B cell (primary cell): ENCODE data around the gene HACE1. TPM values are rescaled to one million over a fixed set of nuclear protein-coding genes. Genes with fewer than 3 reads are reported as not detected.

Experiments
- ATAC-seq: fragments of 200-7000 bp; cut with Tn5 transposase; one replicate; pipeline ENCODE4 v1.10.0; 2021; ENCODE audit warnings: low read depth, mild to moderate bottlenecking, moderate number of reproducible peaks, moderate library complexity
- CTCF ChIA-PET: fragments of 350-600 bp; sonication (Branson Sonifier 250); formaldehyde crosslinking; loops from one replicate; lab custom pipeline; 2021; ENCODE audit warnings: antibody characterized with exemption, inconsistent platforms; lab: Charles Lee
- POLR2A ChIA-PET: fragments of 350-600 bp; sonication (Branson Sonifier 250); formaldehyde crosslinking; loops from one replicate; lab custom pipeline; 2021; ENCODE audit warnings: antibody characterized with exemption; lab: Charles Lee
- DNase-seq: peaks from one replicate; pipeline ENCODE4 v3.0.0; 2013
- H2AFZ ChIP-seq: 2 replicates; pipeline ENCODE4 v1.6.1; 2012; ENCODE audit warnings: mild to moderate bottlenecking, low read depth, low read length; ENCODE audit not compliant: insufficient read depth, poor library complexity, severe bottlenecking
- H3K27ac ChIP-seq, 2 donors: 1 replicate in 1 of 2; 2 replicates in 1 of 2; pipeline ENCODE4 v1.5.1; 2012 to 2013; ENCODE audit warnings: low read length in 2 of 2, mild to moderate bottlenecking in 2 of 2, moderate library complexity in 1 of 2
- H3K27me3 ChIP-seq, 4 experiments: fragments of 200-600 bp in 1 of 4; sonication (generic) in 1 of 4; replicated peaks in 1 of 4; 1 replicate in 2 of 4; 2 replicates in 2 of 4; pipeline versions ENCODE4 v1.6.1 to v1.7.0; 2013 to 2016; ENCODE audit warnings: low read length in 3 of 4, mild to moderate bottlenecking in 2 of 4, mixed read lengths in 1 of 4, moderate library complexity in 1 of 4; ENCODE audit not compliant: insufficient read depth in 4 of 4, control insufficient read depth in 3 of 4; ENCODE audit errors: control extremely low read depth in 1 of 4
- H3K36me3 ChIP-seq, 2 experiments: replicated peaks in 1 of 2; 1 replicate in 1 of 2; 2 replicates in 1 of 2; pipeline versions ENCODE4 v1.6.1 to v1.7.1; 2013; ENCODE audit warnings: low read length in 1 of 2; ENCODE audit not compliant: insufficient read depth in 2 of 2, control insufficient read depth in 1 of 2; ENCODE audit errors: control extremely low read depth in 1 of 2, extremely low read depth in 1 of 2
- H3K4me1 ChIP-seq, 2 donors: fragments of 200-600 bp in 1 of 2; sonication (generic) in 1 of 2; 1 replicate in 1 of 2; 2 replicates in 1 of 2; pipeline versions ENCODE4 v1.5.1 to v1.6.1; 2013 to 2017; ENCODE audit warnings: low read length in 2 of 2; ENCODE audit not compliant: control insufficient read depth in 2 of 2, insufficient read depth in 2 of 2
- H3K4me2 ChIP-seq: replicated peaks from 2 replicates; pipeline ENCODE3; 2012; ENCODE audit warnings: mild to moderate bottlenecking, low read depth, low read length; ENCODE audit not compliant: poor library complexity, severe bottlenecking
- H3K4me3 ChIP-seq, 5 experiments: fragments of 200-600 bp in 1 of 5; sonication (generic) in 1 of 5; 1 replicate in 3 of 5; 2 replicates in 2 of 5; pipeline versions ENCODE4 v1.5.1 to v1.7.0; 2011 to 2016; ENCODE audit warnings: low read length in 4 of 5, mild to moderate bottlenecking in 4 of 5, low read depth in 2 of 5, control low read depth in 1 of 5, moderate library complexity in 1 of 5; ENCODE audit not compliant: insufficient read depth in 1 of 5; ENCODE audit errors: control extremely low read depth in 1 of 5, extremely low read depth in 1 of 5
- H3K79me2 ChIP-seq: fragments of 200-600 bp; sonication (generic); one replicate; pipeline ENCODE4 v1.6.0; 2016; ENCODE audit warnings: low read length; ENCODE audit not compliant: control insufficient read depth, insufficient read depth
- H3K9ac ChIP-seq: fragments of 200-600 bp; sonication (generic); 2 replicates; pipeline ENCODE4 v1.6.1; 2017; ENCODE audit warnings: mild to moderate bottlenecking, low read length, moderate library complexity
- H3K9me3 ChIP-seq, 3 donors: one replicate each; pipeline versions ENCODE4 v1.6.1 to v1.7.1; 2013; ENCODE audit warnings: low read length in 2 of 3; ENCODE audit not compliant: control insufficient read depth in 2 of 3, insufficient read depth in 1 of 3; ENCODE audit errors: control extremely low read depth in 1 of 3
- H4K20me1 ChIP-seq: 2 replicates; pipeline ENCODE4 v1.6.0; 2012; ENCODE audit warnings: mild to moderate bottlenecking, low read length; ENCODE audit not compliant: insufficient read depth, control insufficient read depth, poor library complexity, severe bottlenecking
- H3K27ac Mint-ChIP-seq: one replicate; pipeline ENCODE4 v1.8.0; 2021; ENCODE audit warnings: mixed read lengths
- H3K27me3 Mint-ChIP-seq: one replicate; pipeline ENCODE4 v1.8.0; 2021; ENCODE audit warnings: mixed read lengths
- H3K4me1 Mint-ChIP-seq: one replicate; pipeline ENCODE4 v1.8.0; 2021; ENCODE audit warnings: mixed read lengths
- H3K4me3 Mint-ChIP-seq: one replicate; pipeline ENCODE4 v1.8.0; 2021; ENCODE audit warnings: mixed read lengths
- H3K9me3 Mint-ChIP-seq: one replicate; pipeline ENCODE4 v1.8.0; 2022; ENCODE audit warnings: mixed read lengths; ENCODE audit not compliant: insufficient read depth
- EZH2 ChIP-seq: IDR thresholded peaks from 2 replicates; pipeline ENCODE4 v1.6.1; 2012; ENCODE audit warnings: borderline replicate concordance, low read depth, mild to moderate bottlenecking, moderate library complexity, low read length; ENCODE audit not compliant: insufficient read depth, poor library complexity, severe bottlenecking
- WGBS: methylation state at CpG from one replicate; pipeline ENCODE4 v1.1.5; 2013; ENCODE audit warnings: missing lambda C conversion rate; ENCODE audit not compliant: insufficient coverage; 5-methylcytosine and 5-hydroxymethylcytosine counted together
- intact Hi-C: fragments of 100-400 bp; cut with micrococcal nuclease; formaldehyde crosslinking; loops from one replicate; pipeline ENCODE4 v1.10.0; 2022
- polyA plus RNA-seq: library from polyadenylated mRNA; depleted of rRNA; stranded (reverse); fragments of >200 nt; gene quantifications from 2 replicates; pipeline ENCODE4 v1.2.3, GENCODE V29; 2012
- total RNA-seq, 2 donors: library from RNA; stranded (reverse); fragments of 120-200 nt in 1 of 2; gene quantifications; 1 replicate in 1 of 2; 2 replicates in 1 of 2; pipeline versions ENCODE4 v1.2.3 to v1.2.4, GENCODE V29; 2013 to 2022
- TF ChIP-seq, protein P1 (sequence below): fragments of 200-600 bp; IDR thresholded peaks from one replicate; pipeline ENCODE4 v1.8.0; 2022; ENCODE audit warnings: antibody characterized with exemption, mild to moderate bottlenecking

Gene HACE1
- total and polyA plus RNA-seq, 2 donors (not counting 1 experiment from before 2014, with no cell fraction given): 7.5 to 19.2 TPM

GRCh38 chr6:104699593-104700329, 160.0 kb downstream of the HACE1 start:
- TF ChIP-seq, protein P1, sequence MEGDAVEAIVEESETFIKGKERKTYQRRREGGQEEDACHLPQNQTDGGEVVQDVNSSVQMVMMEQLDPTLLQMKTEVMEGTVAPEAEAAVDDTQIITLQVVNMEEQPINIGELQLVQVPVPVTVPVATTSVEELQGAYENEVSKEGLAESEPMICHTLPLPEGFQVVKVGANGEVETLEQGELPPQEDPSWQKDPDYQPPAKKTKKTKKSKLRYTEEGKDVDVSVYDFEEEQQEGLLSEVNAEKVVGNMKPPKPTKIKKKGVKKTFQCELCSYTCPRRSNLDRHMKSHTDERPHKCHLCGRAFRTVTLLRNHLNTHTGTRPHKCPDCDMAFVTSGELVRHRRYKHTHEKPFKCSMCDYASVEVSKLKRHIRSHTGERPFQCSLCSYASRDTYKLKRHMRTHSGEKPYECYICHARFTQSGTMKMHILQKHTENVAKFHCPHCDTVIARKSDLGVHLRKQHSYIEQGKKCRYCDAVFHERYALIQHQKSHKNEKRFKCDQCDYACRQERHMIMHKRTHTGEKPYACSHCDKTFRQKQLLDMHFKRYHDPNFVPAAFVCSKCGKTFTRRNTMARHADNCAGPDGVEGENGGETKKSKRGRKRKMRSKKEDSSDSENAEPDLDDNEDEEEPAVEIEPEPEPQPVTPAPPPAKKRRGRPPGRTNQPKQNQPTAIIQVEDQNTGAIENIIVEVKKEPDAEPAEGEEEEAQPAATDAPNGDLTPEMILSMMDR: no peak
- TF ChIP-seq EZH2: no peak
- ATAC-seq (no peak), DNase-seq (no peak)
- H3K9ac ChIP-seq: no peak overlapping the region
- peaks cover under 1 to 1% of the 10 kb centered on the region in 2 donors for H3K4me1 ChIP-seq
- no peak overlapping the region for H3K27ac ChIP-seq
- no peak overlapping the region for H3K4me2 ChIP-seq
- no peaks in the 10 kb centered on the region for H3K79me2 ChIP-seq
- H4K20me1 ChIP-seq: no peaks in the 10 kb centered on the region
- intact Hi-C loops: no loop called here
- no peak overlapping the region for H3K4me3 Mint-ChIP-seq
- ChIA-PET POLR2A (no interaction called here), CTCF (no interaction called here)
- no peak overlapping the region for H3K27ac Mint-ChIP-seq
- no peaks in the 10 kb centered on the region for H3K36me3 ChIP-seq
- no peak overlapping the region for H3K4me3 ChIP-seq
- H2AFZ ChIP-seq: no peak overlapping the region
- H3K9me3 ChIP-seq: no peaks in the 10 kb centered on the region
- H3K4me1 Mint-ChIP-seq: peaks cover 2% of the 10 kb centered on the region
- H3K27me3 ChIP-seq: no peaks in the 10 kb centered on the region
- 80% methylated on average over 1 of the region's 8 CpGs for WGBS
- no peaks in the 10 kb centered on the region for H3K9me3 Mint-ChIP-seq
- H3K27me3 Mint-ChIP-seq: peaks cover 7% of the 10 kb centered on the region

GRCh38 chr6:104698979-104699378, 160.7 kb downstream of the HACE1 start:
- DNase-seq: no peak
- H3K27me3 Mint-ChIP-seq: peaks cover 7% of the 10 kb centered on the region

More at GRCh38 chr6:104698979-104699378, 160.7 kb downstream of the HACE1 start:
- ATAC-seq: no peak
- Histone ChIP-seq H3K4me2 (no peak overlapping the region), H3K27ac (no peak overlapping the region), H3K27me3 (no peaks in the 10 kb centered on the region), H3K79me2 (no peaks in the 10 kb centered on the region), H3K4me3 (no peak overlapping the region), H3K9me3 (no peaks in the 10 kb centered on the region), H4K20me1 (no peaks in the 10 kb centered on the region), H3K4me1 (no peaks in the 10 kb centered on the region), H3K9ac (no peak overlapping the region), H3K36me3 (no peaks in the 10 kb centered on the region), H2AFZ (no peak overlapping the region)
- no peak for TF ChIP-seq EZH2
- TF ChIP-seq, protein P1: no peak
- WGBS: no CpG with 5 or more reads among the region's 1 CpG
- intact Hi-C loops: no loop called here
- Mint-ChIP-seq H3K27ac (no peak overlapping the region), H3K4me1 (no peaks in the 10 kb centered on the region), H3K4me3 (no peak overlapping the region), H3K9me3 (no peaks in the 10 kb centered on the region)
- CTCF ChIA-PET: no interaction called here
- POLR2A ChIA-PET: no interaction called here
